Stimulated activated naive CD4-positive, alpha-beta T cell treated with Interleukin-2 at 50 U/mL for 16 hours (primary cell): ENCODE measurements around the gene ACAP2.
"Not testable (repeated sequence)": the region's sequence is repeated elsewhere in the genome, so short reads cannot be mapped to it uniquely, and the experiment has no call there.

Experiments used
- DNase-seq: peaks from one replicate; lab custom pipeline; 2025; lab: John Stamatoyannopoulos, UW

Gene ACAP2

DNA sequence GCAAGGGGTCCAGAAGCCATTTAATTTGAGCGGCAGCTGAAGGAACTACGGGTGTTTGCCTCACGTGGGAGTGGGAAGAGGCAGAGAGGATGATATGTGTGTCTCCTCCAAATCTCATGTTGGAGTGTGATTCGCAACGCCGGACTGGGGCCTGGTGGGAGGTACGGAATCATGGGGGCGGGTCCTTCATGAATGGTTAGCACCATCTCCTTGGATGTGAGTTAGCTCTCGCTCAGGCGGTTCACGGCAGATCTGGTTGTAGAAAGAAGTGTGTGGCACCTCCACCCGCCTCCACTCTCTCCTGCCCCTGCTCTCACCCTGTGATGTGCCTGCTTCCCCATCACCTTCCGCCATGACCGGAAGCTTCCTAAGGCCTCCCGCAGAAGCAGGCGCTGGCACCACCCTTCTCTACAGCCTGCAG is 197.3 kb downstream of the ACAP2 start:
- no peak for DNase-seq

DNA sequence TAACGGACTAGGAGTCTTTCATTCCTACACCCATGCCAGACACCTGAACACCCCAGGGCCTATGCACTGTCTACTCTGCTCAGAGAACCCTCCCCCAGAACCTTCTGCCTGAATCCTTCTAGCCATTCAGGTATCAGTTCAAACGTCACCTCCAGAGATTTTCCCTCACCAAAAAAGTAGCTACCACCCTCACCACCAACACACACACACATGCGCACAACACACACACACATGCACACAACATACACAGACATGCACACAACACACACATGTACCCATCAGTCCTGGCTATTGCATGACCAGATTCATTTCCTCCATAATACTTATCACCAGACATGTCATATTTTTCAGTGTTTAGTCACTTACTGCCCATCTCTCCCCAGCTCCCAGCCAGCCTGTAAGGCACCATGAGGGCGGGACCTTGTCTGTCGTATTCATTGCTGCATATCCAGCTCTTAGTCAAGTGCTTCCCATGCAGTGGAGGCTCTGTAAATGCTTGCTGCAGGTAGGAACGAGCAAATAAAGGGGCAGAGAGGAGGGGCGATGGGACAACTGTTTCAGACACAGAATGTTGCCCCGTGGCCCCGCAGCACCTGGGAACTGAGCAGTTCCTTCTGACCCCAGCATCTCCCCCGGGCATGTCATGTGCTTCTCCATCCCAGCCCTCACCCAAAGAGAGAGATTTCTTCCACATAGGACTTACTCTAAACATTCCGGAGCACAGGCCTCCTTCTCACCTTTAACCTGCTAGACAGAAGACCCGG is 201.0 kb downstream of the ACAP2 start:
- no peak for DNase-seq

DNA sequence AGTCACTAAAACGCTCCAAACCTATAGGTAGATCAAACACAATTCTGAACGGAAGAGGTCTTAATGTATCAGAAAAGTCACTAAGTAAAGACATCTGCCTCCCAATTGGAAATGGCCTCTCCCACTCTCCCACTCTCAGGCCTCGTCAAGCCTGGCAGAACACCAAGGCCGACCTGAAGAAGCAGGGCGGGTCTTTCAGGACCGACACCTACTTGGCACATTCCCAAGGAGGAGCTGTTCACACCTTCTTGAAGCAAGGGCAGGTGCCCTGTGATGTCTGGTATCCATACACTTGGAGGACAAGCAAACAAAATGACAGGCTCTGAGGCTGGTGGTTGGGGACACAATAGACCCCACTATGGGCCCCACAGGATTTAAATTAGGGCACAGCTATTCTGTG is 201.9 kb downstream of the ACAP2 start:
- DNase-seq: no peak

DNA sequence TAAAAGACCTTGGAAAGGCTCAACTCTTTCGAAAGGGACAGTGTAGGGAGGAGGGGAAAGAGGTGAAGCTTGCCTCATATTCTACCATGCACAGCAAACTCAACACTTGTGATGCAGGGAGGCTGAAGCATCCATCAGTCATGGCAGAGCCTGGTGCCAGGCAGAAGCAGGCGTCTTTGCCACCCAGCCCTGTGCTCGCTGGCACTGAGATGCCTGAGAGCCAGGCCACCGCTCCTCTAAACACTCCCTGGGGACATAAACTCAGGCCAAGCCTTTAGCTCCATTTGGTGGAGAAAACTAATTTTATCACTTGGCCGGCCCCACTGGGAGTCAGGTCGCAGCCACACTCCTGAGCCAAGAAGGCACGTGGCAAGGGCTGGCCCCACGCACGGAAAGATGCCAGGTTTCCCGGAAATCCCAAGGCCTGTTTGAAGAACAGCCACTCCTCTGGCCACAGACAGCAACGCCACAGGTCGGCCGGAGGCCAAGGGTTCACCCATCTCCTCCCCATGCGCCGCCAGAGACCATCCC is 202.6 kb downstream of the ACAP2 start:
- DNase-seq: no peak

DNA sequence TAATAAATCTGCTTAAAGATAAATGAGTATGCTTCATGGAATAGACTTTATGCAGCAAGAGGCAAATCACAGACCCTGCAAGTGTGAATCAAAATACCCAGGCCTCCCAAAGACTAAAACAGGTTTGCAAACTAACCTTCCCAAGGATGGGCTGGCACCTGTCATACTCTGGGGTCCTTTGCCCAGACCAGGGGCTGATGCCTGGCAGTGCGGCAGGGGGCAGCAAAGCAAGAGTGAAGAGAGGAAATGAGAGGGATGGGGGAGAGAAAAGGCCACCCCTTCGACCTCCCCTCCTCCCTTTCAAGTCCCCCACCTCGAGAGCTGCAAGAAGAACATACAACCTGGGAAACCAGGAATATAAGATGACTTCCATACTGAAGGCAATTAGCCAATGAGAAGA is 203.7 kb downstream of the ACAP2 start:
- no peak for DNase-seq

DNA sequence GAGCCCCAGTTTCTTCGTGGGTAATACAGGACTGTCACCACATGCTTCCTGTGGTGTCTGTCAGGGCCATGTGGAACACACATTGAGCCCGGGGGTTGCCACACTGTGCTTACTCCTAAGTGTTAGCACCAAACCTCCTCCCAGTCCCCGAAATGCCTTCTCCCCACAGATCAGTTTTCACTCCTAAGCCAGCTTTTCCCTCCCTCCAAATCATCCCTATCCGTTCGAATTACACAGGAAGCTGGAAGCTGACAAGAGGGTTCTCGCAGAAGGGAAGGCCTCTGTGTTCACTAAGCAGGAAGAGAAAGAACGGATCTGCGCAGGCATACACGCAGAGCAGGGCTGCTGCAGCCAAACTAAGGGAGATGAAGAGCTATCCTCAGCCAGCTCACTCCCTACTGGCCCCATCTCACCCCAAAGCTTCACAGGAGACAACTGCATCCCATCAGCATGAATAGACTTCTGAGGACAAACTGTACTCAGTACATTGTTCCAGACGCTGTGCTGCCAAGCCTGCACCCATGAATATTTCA is 204.2 kb downstream of the ACAP2 start:
- no peak for DNase-seq

DNA sequence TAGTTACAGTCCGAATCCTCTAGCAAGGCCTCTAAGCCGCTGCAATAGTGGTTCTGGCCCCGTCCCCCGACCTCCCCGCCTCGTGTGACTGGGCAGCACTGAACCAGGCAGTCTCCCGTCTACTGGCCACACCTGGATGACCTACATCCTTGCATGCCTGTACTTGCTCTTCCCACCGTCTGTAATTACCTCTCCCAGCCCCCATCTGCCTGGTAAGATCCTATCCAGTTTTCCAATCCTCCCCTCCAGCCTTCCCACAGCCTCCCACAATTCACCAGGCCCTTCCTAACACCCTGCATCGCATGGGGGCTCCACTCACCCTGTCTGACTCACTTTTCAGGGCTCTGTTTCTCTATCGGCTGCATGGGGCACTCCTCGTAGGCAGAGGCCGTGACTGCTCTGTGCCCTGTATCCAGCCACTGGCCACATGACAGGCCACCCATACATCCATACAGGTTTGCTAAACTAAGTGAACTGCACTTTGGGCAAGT is 204.7 kb downstream of the ACAP2 start:
- DNase-seq: no peak

DNA sequence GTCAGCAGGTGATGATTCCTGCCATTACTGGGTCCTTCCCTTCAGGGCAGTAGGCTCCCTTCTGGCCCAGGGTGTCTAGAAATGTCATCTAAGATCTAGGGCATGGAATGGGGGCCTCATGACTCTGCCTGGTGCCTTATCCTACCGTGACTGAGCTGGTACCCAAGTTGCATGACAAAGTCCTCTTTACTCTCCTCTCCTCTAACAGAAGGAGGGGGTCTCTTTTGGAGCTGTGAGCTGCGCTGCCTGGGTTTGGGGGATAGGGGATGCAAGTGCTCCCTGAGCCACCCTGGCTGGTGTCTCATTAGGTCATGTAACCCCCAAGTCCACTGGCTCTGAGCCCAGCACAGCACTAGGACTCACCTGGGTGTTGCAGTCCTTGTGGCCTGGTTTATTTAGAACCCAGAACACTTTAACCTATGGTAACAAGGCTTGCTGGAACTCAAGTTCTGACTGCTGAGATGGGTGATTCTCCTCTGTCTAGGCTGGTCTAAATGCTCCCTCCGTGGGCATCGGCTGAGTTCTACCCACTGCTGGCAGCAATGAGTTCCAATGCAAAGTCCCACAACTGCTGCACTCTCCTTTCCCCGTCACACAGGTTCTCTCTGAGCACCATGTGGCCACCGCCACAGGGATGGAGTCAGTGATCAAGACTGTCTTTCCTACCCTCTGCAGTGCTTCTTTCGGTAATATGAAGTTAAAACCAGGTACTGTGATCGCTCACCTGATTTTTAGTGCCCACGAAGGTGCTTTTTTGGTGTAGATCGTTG is 205.8 kb downstream of the ACAP2 start:
- DNase-seq: no peak

DNA sequence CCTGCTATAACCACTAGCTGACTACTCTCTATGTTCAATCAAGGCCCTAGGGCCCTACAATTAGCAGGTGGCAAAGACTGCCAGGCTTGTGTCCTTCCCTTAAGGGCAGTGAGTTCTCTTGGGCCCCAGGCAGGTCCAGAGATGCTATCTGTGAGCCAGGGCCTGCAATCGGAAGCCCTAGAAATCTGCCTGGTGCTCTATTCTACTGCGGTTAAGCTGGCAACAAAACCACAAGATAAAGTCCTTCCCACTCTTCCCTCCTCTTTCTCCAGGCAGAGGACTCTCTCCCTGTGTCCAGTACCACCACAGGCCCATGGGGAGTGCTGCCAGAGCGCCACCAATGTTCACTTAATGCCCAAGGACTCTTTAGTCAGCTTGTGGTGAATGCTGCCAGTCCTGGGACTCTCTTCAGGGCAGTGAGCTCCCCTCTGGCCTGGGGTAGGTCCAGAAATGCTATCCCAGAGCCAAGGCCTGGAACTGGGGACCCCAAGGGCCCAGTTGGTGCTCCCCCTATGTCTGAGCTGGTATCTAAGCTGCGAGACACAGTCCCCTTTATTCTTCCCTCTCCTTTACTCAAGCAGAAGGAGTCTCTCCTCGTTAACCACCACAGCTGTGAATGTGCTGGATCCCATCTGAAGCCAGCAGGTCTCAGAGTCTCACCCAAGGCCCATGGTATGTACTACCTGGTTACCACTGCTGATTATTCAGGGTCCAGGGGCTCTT is 206.6 kb downstream of the ACAP2 start:
- no peak for DNase-seq

DNA sequence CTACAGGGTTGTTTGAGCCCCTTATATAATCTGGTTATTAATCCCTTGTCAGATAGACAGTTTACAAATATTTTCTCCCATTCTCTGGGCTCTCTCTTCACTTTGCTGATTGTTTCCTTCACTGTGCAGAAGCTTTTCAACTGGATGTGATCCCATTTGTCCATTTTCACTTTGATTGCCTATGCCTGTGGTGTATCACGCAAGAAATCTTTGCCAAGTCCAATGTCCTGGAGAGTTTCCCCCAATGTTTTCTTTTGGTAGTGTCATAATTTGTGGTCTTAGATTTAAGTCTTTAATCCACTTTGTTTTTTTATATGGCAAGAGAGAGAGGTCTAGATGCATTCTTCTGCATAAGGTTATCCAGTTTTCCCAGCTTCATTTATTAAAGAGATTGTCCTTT is 212.6 kb downstream of the ACAP2 start:
- DNase-seq: no peak

DNA sequence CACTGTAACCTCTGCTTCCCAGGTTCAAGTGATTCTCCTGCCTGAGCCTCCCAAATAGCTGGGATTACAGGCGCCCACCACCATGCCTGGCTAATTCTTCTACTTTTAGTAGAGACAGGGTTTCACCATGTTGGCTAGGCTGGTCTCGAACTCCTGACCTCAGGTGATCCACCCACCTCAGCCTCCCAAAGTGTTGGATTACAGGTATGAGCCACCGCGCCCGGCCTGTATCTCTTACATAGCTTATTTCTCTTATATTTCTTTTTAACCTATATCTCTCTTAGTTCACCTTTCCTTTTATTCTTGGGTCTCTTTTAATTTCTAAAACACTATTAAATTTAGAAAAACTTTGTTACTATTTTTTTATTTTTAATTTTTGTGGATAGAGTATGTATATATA is 213.9 kb downstream of the ACAP2 start:
- DNase-seq: not testable (repeated sequence)

DNA sequence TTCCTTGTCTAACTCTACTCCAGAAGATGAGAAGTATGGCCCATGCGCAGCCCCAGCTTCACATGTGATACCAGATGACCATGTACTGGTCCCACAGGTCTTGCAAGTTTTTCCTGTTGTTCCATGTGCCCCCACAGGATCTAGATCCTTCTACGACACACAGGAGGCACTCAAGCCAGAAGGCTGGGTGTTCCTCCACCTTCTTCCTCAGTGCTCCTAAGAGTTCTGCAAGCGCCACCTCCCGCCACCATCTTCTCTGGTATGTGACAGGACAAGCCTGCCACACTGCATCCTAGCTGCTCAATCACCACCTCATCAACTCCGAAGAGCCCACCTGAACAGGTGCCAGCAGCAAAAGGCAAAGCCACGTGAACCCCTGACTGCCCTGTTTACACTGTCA is 214.9 kb downstream of the ACAP2 start:
- no peak for DNase-seq

DNA sequence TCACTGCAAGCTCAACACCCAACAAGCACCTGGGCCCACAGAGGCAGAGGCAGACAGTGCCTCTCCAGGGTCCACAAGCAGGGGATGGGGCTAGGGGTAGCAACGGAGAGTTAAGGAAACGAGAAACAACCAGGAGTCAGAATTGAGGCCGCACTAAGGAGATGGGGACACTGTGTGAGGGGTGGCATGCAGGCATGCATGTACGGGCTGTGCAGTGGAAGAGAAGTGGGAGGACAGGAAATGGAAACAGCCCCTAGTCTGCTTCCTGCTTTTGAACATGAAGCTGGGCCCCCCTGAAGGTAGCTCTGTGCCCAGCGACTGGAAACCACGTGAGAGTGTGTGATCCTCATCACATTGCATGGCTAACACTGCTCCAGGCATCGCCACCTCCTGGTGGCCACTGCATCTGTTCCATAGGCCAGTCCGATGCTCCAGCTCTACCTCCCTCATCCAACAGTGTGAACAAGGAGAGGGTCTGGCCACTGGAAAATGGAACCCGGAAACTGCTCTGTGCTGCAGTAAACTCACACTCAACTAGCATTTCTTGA is 215.8 kb downstream of the ACAP2 start:
- no peak for DNase-seq

DNA sequence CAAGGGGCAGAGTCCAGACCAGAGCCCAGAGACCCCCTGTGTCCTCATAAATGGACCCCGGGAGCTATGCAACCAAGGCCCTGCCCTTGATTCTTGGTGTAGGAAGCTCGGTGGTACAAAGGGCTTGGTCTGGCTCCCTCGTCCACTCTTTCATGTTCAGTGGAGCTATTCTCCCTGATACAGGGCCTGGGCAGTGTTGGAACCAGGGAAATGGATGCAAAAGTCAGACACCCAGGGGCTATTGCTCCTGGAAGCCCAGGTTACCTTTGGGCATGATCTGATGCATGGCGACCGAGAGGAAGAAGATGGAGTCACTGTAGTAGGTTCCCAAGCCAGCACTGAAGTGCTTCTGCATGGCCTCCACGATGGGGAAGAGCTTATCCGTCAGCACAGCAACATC is 216.4 kb downstream of the ACAP2 start:
- no peak for DNase-seq

DNA sequence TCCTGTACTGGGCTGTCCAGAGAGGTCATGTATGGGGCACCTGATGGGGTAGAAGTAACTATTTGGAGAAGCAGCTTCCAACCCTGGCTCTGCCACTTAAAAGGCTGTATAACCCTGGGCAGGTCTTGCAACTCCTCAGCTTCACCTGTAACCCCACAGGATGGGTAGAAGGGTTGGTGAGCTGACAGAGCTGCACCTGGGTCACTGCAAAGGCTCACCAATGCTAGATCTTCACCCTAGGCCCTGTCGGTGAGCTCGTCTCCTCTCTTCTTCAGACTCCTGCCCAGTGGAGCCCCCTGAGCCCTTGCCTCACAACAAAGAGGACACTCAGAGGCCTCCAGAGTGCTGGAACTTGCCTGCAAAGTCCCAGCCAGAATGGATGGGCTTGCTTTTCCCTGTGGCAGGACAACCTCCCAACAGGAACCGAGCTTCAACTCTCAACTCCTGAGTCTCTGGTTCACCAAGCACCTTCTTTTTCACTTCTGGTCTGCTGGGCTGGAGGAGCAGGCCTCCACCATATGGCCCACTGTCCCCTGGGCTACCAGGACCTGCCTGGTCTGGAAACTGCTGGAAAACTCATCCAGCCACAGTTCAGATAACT is 217.7 kb downstream of the ACAP2 start:
- no peak for DNase-seq
